C4-2B (cell line): ENCODE data around the gene CLSTN2.

ENCODE experiments used
- ZFX ChIP-seq: fragments of 450-650 bp; IDR thresholded peaks from 2 replicates; pipeline ENCODE4 v1.6.1; 2017
- TF ChIP-seq, protein P1 (sequence below): fragments of 450-650 bp; conservative IDR thresholded peaks from 2 replicates; pipeline ENCODE4 v1.5.1; 2017; ENCODE audit warnings: mild to moderate bottlenecking

DNA sequence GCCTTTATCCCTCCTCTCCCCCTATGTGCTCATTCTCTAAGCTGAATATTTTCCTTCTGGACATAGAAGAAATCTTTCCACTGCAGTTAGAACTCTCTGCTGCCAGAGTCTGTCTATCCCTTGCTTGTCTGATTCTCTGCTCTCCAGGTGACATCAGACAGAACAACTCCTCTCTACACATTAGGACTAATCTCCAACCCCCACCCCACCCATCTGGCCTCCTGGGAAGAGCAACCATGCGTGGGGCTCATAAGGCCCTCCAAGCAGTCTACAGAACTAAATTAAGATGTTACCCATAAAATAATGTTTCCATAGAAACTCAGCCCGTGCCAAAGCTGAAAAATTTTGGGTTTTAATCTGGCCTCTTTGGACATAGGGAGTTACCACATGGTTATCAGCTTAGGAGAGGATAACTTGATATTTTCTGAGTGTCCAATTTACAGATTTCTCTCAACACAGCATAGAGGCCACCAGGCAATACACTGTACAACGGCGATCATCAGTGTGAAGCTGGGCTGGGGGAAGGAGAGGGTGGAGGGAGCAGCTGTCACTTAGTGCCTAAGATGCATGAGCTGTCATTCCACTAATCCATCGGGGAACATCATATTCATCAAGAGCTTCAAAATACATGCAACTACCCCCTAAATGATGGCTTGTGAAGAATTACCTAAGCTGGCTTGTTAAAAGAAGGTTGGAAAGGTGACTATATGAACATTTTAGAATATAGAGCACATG, 199.4 kb downstream of the CLSTN2 start:
- TF ChIP-seq, protein P1, sequence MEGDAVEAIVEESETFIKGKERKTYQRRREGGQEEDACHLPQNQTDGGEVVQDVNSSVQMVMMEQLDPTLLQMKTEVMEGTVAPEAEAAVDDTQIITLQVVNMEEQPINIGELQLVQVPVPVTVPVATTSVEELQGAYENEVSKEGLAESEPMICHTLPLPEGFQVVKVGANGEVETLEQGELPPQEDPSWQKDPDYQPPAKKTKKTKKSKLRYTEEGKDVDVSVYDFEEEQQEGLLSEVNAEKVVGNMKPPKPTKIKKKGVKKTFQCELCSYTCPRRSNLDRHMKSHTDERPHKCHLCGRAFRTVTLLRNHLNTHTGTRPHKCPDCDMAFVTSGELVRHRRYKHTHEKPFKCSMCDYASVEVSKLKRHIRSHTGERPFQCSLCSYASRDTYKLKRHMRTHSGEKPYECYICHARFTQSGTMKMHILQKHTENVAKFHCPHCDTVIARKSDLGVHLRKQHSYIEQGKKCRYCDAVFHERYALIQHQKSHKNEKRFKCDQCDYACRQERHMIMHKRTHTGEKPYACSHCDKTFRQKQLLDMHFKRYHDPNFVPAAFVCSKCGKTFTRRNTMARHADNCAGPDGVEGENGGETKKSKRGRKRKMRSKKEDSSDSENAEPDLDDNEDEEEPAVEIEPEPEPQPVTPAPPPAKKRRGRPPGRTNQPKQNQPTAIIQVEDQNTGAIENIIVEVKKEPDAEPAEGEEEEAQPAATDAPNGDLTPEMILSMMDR = no peak
- TF ChIP-seq ZFX = no peak
